ENCODE results near the gene CPA2. TPM values are rescaled to one million over a fixed set of nuclear protein-coding genes. Genes with fewer than 3 reads are reported as not detected.

Gene CPA2
- total RNA-seq, 1 experiment from 2014 or later, result 0.59 TPM

Other genes starting within 250 kb of the CPA2 start
- gene ZC3HC1, start 215.5 kb upstream of the CPA2 start, total RNA-seq (2014; rRNA removed; shearing (Covaris generic)), result 27.3 and 27.9 TPM in 2 replicates
- 36.9 and 48.0 TPM in 2 replicates for gene KLHDC10, start 196.3 kb upstream of the CPA2 start, total RNA-seq (2014; rRNA removed; shearing (Covaris generic))
- 79.1 and 86.0 TPM in 2 replicates for gene TMEM209, start 61.5 kb upstream of the CPA2 start, total RNA-seq (2014; rRNA removed; shearing (Covaris generic))
- gene SSMEM1, start 59.0 kb upstream of the CPA2 start, total RNA-seq (2014; rRNA removed; shearing (Covaris generic)), result 0.12 TPM in 1 of 2 replicates, not detected in the other
- gene CPA4, start 26.3 kb downstream of the CPA2 start, total RNA-seq (2014; rRNA removed; shearing (Covaris generic)), result 1.6 and 1.8 TPM in 2 replicates
- not detected in 2 replicates for gene CPA5, start 78.0 kb downstream of the CPA2 start, total RNA-seq (2014; rRNA removed; shearing (Covaris generic))
- not detected in 2 replicates for gene CPA1, start 113.6 kb downstream of the CPA2 start, total RNA-seq (2014; rRNA removed; shearing (Covaris generic))
- 19.3 and 22.4 TPM in 2 replicates for gene CEP41, start 174.2 kb downstream of the CPA2 start, total RNA-seq (2014; rRNA removed; shearing (Covaris generic))
- 29.4 and 36.0 TPM in 2 replicates for gene MEST, start 225.2 kb downstream of the CPA2 start, total RNA-seq (2014; rRNA removed; shearing (Covaris generic))